Islet precursor cell (in vitro differentiated cells): ENCODE results near the gene JAG1.
A peak's percentile ranks its signal among the peaks of the same experiment; 100 is the strongest.

ENCODE experiments used
- DNase-seq: peaks from one replicate; pipeline ENCODE4 v3.0.0-alpha.2; 2018

JAG1 gene

DNA sequence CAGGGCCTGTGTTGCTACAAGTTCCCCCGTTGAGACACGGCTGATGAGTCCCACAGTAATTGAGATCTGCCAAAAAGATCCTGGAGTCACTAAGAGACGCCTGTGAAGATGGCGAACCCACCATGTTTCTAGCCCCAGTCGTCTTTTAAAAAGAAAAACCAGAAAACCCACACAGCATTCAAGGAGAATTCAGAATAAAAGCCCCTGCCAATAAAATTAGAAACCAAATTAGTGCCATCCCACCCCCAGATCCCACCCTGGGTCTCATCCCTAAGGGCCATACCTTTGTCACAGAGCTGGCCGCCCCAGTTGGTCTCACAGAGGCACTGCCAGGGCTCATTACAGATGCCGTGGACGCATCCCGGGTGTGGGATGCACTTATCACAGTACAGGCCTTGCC lies 21.6 kb downstream of the JAG1 start:
- no peak for DNase-seq

DNA sequence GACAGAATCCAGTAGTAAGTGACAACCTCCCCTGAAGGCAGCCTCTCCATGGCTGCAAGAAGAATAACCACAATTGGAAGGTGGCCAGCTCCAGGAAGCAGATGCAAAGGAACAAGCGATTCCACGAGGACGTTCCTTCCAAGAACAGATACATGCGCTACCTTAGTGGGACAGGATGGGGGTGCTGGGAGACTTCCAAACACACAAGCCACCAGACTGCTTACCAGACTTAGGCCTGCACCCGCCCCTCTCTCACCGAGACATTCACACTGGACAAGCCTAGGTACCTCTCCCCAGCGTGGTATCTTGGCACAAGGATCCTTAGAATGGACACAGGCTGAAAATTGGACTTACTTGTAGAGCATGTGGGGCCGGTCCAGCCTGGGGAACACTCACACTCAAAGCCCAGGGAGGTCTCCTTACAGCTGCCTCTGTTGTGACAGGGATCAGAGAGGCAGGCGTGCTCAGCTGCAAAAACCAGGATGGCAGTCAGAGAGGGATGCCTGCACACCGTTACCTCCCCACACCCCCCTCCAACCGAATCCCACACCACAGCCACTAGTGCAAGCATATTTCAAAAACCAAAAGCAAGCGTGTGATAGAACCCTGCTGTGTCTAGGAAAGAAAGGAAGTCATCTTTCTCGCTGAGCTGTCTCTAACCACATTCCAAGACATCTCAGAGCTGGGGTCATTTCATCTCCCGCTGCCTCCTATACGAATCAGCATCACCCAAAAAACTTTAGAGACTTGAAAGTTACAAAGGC lies 22.4 kb downstream of the JAG1 start:
- DNase-seq = no peak

DNA sequence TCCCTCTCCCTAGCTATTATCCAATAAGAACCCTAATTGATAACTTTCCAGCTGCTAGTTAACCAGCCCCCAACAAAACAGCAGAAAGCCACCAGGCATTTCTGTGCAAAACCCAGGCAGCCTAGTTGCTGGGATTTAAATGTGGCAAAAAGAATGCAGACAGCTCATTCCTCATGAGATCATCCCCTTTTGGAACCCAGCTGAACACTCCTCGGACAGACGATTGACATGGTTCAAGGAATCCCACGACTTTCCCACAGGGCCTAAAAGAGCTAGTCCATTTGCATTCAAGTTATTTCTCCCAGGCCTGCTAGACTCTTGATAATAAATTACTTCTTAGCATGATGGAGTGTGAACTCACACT lies 24.0 kb downstream of the JAG1 start:
- DNase-seq = no peak

DNA sequence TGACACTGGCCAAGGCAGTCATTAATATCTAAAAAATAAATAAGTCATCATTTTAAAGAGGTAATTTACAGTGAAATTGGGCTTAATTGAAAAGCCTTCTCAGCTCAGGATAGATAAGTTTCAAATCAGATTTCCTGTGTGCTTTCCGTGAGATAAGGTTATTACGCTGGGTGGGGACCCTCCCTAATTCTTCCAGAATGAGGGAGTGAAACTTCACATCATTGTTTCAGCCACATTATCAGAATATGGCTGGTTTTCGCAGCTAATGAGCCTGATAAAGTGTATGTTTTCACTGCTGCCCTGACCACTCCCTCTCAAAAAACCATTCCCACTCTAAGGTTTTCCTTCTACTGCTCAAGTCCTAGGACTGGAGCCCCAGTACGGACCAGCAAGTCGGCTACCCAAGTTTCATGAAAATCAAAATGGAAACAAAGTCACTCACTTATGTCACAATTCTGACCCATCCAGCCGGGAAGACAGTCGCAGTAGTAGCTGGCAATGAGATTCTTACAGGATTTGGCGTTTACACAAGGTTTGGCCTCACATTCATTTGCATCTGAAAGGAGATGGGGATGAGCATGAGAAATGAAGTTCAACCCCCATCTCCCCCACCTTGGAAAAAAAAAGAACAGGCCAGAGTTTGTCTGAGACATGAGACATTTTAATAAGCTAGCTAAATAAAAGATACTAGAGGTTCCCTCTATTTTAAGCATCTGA lies 24.6 kb downstream of the JAG1 start:
- DNase-seq = no peak

DNA sequence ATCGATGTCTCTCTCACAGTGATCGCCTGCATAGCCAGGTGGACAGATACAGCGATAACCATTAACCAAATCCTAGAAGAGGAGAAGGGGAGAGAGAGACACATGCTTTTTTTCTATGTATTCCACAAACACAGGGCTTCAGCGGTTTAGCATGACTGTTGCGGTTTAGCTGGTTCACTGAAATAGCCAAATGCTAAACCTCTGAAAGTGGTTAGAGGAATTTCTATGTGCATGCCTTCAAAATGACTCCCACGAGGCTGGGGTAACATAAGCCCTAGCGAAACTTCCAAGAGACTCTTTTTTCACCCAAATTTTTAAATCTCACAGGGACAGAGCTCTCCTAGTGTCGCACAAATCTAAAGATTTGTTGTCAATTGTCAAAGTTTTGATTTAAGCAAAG lies 25.1 kb downstream of the JAG1 start:
- DNase-seq = no peak

DNA sequence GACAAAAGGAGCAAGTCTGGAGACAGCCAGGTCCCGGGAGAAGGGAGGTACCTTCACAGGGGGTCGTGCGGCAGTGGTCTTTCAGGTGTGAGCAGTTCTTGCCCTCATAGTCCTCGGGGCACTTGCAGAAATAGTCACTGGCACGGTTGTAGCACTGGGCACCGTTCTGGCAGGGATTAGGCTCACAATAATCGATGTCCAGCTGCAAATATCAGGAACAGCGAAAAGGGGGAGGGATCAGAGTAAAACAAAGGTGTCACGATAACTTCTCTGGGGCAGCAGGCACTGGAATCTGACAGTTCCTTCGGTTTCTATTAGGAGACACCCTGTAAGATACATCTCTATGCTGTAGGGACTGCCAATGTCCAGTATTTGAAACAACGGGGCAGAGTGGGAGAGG lies 25.9 kb downstream of the JAG1 start:
- DNase-seq = no peak

DNA sequence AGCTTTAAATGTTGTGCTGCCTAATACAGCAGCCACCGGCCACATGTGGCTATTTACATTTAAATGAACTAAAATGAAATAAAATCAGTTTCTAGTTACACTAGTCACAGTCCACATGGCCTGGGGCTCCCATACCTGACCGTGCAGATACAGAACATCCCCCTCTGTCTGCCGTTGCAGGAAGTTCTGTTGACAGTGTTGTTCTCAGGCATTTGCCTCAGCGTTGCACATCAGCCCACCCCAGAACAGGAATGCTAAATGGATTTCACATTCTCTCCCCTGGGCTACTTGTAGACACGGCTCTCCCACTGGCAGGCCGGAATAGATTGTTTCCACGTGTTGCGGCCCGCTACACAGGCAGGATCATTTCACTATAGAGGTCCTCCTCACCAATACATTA lies 26.3 kb downstream of the JAG1 start:
- DNase-seq = peak; percentile 81

DNA sequence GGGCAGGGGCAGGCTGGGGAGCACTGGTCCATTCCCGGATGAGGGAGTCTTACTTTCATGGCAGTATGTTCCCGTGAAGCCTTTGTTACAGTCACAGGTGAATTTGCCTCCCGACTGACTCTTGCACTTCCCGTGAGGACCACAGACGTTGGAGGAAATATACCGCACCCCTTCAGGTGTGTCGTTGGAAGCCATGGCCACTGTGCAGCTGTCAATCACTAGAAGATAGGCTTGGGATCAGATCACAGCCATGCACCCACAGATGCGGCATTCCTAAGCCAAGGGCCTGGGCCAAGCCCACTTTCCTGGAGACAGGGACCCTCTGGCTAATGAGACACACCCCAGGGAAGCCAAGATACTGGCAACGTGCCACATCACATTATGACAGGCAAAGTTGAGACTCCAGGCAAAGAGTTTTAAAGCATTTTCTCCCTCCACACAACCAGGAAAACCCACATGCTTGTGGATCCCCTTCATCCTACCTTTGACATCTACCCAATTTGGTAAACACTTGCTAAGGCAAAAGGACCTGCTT lies 26.8 kb downstream of the JAG1 start:
- no peak for DNase-seq

DNA sequence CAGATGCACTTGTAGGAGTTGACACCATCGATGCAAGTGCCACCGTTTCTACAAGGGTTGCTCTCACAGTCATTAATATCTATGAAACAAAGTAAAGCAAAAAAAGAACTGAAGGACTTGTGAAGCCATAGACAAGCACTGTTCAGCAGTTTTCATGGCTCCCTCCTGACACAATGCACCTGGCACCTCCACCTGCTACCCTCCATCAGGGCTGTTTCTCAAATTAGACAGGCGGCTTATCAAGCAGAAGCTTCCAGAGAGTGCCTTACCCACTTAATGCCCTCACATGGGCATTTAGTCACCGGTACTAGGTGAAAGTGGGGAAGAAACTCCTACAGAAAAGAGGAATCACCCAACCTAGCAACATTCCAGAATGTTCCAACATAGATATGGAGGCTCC lies 27.8 kb downstream of the JAG1 start:
- no peak for DNase-seq

DNA sequence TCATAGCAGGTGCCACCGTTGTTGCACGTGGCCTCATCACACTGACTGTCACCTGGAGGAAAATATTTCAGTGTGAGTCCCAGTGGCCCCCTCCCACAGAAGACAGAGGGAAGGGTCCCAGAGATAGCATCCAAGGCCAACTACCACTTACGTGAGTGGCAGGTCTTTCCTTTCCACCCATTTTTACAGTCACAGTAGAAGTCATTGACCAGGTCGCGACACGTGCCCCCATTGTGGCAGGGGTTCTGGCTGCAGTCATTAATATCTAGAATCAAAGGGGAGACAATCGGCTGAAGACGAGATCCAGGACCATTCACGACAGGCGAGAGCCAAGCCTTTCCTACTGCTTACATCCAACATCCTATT lies 28.6 kb downstream of the JAG1 start:
- DNase-seq = no peak

DNA sequence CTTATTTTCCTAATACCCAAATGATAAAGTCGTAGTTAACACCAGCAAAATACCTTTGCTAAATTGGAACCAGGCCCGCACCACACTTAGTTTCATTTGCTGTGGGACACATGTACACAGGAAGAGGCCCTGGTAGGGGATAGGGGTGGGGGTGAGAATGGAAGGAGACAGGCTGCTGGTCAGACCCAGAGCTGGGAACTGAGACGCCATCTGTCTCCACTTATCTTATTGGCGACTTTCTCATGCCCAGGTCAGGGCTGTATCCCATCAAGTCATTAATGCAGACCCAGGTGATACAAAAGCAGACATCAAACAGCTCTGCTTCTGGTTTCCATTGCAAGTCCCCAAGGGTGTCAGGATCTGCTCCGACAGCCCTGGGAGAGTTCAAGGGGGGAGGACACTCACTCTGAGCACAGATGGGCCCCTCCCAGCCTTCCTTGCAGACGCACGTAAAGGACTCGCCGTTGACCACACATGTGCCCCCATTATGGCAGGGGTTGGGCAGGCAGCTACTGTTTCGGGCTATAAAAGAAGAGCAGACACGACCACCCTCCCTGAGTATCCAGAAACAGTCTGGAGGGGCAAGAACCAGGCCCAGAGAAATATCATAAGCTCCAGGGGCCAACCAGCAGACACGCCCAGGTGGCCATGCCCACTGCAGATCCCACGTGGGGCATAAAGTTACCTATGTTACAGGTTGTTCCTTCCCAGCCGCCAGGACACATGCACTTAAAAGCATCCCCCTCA lies 29.2 kb downstream of the JAG1 start:
- no peak for DNase-seq

DNA sequence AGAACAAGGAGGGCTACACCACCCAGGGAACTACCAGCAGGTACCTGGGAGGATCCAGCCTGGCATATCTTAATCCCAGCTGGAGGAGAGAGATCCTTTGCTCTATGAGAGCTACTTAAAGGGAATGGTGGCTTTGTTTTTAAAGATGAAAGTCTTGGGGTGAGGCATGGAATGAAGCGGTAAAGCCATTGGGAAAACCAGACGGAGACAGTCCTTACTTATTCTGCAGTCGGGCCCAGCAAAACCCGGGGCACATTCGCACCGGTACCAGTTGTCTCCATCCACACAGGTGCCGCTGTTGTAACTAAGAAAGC lies 30.3 kb downstream of the JAG1 start:
- no peak for DNase-seq

DNA sequence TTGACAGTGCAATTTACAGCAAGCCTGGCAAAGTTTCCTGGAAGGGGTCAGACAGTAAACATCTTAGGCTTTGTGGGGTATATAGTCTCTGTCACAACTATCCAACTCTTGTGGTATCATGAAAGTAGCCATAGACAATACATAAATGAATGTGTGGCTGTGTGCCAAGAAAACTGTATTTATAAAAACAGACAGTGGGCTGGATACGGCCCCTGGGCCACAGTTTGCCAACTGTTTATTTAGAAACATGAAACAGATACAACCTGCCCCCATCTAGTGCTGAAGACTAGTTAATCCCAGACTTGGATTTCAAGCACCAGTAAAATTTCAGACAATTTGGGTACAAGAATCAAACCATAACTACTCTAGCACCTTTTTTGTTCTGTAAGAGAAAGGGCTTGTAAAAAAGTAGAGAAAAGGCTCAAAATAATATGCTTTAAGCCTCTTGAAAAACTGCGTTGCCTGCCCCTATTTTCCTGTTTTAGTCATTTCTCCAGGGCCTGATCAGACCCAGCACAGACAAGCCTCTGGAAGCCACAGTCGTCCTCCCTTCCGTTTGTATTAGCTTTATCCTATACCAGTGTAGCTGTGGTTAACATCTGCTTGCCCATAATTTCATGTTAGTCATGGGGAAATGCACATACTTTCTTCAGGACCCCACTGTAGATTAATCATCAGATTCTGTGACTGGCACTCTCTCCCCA lies 30.8 kb downstream of the JAG1 start:
- no peak for DNase-seq

DNA sequence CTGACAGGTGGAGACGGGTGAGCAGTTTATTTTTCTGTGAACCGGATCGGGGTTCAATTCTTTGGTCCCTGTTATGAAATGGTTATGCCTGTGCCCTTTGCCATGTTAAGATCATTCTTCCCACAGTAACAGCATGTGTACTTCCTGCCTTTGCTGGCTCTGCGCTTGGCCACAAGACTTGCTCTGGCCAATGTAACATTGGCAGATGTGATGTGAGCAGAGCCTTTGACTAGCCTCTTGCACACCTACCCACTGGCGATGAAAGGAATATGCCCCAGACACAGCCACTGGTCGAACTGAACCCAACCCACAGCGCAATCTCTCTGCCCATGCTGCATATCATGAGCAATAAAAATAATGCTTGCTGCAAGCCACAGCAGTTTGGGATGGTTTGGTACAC lies 31.9 kb downstream of the JAG1 start:
- no peak for DNase-seq

DNA sequence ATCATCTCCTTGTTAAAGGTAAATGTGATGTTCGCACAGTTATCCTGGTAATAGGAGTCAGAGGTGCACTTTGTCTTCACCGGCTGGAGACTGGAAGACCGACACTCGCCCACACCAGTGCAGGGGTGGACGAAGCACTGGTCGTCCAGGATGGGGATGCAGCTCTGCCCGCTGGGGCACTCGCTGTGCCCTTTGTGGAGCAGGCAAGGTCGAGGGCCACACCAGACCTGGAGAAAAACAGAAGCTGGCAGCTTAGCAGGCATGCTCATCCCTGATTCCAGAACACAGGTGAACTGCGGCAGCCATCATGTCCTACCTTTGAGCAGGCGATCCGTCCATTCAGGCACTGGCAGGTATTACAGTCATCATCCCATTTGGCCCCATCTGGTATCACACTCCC lies 32.3 kb downstream of the JAG1 start:
- no peak for DNase-seq

DNA sequence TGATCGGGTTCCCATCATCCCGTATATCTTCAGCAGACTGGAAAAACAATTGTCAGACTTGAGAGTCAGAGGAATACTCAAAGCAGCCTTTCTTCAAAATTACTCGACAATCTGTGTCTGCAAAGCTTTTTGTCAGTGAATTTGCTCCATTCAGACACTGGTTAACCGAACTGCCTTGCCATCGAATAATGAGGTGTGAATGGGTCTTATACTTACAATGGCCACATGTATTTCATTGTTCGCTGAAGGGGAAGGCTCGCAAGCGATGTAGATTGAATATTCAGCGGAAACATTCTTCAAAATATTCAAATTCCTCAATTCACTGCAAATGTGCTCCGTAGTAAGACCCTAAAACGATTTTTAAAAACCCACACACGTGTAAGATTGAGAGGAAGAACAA lies 32.9 kb downstream of the JAG1 start:
- no peak for DNase-seq

DNA sequence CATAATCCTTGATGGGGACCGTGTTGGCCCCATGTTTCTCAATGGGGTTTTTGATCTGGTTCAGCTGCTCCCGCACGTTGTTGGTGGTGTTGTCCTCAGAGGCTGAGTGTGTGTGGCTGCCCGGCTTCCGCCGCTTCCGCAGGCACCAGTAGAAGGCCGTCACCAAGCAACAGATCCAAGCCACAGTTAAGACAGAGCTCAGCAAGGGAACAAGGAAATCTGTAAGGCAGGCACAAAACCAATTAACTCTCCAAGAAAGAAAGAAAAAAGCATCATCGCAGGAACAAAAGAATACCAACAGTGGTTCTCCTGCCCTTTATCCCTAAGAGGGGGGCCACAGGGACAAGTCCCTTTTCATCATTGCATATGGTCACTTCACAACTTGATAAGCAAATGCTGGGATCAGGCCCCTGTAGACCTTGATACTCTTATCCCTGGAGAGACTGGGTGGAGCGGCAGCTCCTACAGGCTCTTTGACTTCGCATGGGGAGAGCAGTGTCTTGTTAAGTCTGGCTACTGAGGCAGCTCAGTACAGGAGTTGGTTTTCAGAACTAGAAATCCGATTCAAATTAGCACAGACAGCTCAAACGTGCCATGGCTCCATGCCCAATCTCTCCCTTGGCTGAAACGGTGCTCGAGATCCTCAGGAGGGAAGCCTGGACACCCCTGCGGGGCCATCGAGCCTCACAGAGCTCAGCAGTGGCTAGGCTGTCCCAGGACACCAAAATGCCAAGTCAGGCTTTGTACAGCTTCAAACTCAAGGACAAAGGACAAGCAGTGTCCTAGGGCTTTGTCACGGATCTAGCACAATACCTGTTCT lies 33.9 kb downstream of the JAG1 start:
- no peak for DNase-seq

DNA sequence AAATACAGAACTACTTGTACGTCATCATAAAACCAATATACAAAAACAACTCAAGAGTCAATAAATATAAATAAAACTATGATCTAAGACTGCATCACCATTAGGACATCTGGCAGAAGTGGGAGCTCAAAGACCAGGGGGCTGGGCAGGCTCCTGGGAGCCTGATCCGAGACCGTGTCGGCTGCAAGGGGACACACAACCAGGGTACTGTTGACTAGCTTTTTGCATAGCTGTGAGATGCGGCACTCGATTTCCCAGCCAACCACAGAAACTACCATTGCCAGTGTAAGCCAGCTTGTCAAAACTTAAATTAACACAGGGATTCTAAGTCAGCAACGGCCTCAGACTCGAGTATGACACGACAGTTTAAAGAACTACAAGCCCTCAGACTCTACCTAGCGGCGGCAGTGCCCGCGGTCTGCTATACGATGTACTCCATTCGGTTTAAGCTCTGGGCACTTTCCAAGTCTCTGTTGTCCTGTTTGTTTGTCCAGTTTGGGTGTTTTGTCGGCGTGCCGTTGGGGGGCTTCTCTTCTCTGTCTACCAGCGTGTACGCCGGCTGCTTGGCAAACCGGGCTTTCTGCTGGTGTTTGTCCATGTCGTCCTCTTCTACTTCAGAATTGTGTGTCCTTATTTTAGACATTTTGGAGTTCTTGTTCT lies 34.6 kb downstream of the JAG1 start:
- DNase-seq = no peak

DNA sequence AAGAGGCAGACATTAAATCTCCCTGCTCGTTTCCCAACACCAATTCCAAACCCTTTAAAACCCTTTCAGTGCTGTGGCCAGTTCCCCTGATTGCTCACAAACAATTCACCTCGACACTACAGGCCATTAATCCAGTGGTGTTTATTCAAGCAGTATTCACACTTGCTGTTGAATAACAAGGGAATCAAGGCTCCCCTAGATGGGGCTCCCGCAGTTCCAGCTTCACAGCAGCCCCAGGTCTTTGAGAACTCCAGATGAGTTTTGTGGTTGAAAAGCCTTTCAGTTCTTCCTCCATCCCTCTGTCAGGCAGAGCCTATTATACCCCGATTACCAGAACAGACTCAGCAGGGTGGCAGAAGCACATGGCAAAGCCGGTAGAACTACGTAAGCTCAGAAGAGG lies 36.2 kb downstream of the JAG1 start:
- DNase-seq = no peak

DNA sequence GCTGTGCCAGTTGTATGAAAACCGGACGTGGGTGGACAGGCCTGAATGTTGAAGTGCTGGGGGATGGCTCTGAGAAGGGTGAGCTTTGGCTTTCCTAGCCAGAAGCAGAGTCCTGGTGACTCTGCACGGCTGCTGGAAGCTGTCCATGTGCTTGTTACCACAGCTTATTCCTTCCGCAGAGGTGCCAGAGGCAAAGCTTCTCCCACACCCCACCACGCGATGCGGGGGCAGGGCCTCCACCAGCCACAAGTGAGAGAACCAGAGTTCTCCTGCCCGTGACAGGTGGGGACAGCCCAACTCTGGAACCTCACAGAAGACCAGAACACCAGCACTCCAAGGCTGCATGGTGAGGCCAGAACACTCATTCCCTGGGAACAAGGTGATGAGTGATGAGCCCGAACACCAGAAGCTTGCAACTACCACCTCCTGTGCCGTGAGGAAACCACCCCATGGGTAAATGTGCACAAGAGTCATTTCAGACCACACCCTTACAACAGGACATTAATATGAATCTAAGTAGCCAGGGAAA lies 36.7 kb downstream of the JAG1 start:
- peak; percentile 70 for DNase-seq

DNA sequence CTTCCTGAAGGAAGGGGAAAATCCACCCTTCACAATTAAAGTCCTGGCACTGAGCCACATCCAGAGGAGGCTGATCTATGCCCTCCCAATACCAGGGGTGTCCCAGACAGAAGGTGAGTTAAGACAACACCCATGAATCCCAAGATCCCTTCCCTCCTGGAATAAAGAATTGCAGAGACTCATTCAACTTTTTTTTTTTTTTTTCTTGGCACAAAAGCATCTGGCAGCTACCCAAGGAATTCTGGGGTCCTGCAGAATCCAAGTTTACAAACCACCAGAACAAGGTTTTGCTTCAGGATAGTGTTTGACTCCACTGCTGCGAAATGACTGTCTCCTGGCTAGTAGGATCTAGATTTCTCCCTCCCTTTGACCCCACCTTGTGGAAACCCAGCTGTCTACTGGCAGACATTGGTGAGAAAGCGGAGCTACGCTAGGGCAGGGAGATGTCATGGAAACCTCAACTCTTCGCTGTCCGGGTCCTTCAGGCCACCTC lies 37.4 kb downstream of the JAG1 start:
- DNase-seq = no peak
